Stomach (tissue), 4 donors: Measurements from ENCODE around the gene SLC31A1.

Source experiments
- CTCF ChIP-seq, 7 experiments: fragments of 450-650 bp in 4 of 7; fragments of 200-600 bp in 3 of 7; sonication (generic) in 3 of 7; IDR thresholded peaks; one replicate each; pipeline ENCODE4 v1.5.1; 2016 to 2019; ENCODE audit warnings: antibody characterized with exemption in 7 of 7, control low read depth in 2 of 7, mild to moderate bottlenecking in 1 of 7
- EP300 ChIP-seq: sonication (generic); formaldehyde crosslinking; IDR thresholded peaks from one replicate; pipeline ENCODE4 v1.6.1; 2017; ENCODE audit warnings: antibody characterized with exemption
- POLR2A ChIP-seq, 4 donors: fragments of 450-650 bp; IDR thresholded peaks; one replicate each; pipeline ENCODE4 v1.6.1; 2016; ENCODE audit warnings: antibody characterized with exemption in 4 of 4, control low read depth in 2 of 4, mild to moderate bottlenecking in 1 of 4, moderate library complexity in 1 of 4

- no peak for TF ChIP-seq CTCF (IDR thresholded peaks at IDR 0.05)
- TF ChIP-seq POLR2A (IDR thresholded peaks at IDR 0.05): no peak
- no peak for TF ChIP-seq EP300
These were observed 34.1 kb downstream of the SLC31A1 start for GRCh38 chr9:113255438-113255837.
